RKO (cell line): ENCODE data around the gene COX7C.

ENCODE experiments used
- DNase-seq: peaks from one replicate; pipeline ENCODE4 v3.0.0-alpha.2; 2016; ENCODE audit warnings: low spot score

Gene COX7C

GRCh38 chr5:86664173-86664572 is 46.4 kb downstream of the COX7C start:
- no peak for DNase-seq

GRCh38 chr5:86665984-86666760 is 48.4 kb downstream of the COX7C start:
- no peak for DNase-seq

GRCh38 chr5:86666981-86667380 is 49.2 kb downstream of the COX7C start:
- DNase-seq = no peak
